Left ventricle myocardium inferior (tissue), 1 donor: ENCODE results near the gene MYO10. TPM values are rescaled to one million over a fixed set of nuclear protein-coding genes. Genes with fewer than 3 reads are reported as not detected.

ENCODE experiments used
- DNase-seq: peaks from one replicate; pipeline ENCODE4 v3.0.0-alpha.2; 2020
- H3K27ac ChIP-seq: fragments of 200-600 bp; replicated peaks from 2 replicates; pipeline ENCODE4 v1.8.0; 2021
- H3K27me3 ChIP-seq: fragments of 200-600 bp; 2 replicates; pipeline ENCODE4 v1.8.0; 2021; ENCODE audit warnings: low read depth
- H3K36me3 ChIP-seq: fragments of 200-600 bp; 2 replicates; pipeline ENCODE4 v1.8.0; 2021
- H3K4me1 ChIP-seq: fragments of 200-600 bp; 2 replicates; pipeline ENCODE4 v1.8.0; 2021
- H3K4me3 ChIP-seq: fragments of 200-600 bp; 2 replicates; pipeline ENCODE4 v1.8.0; 2021; ENCODE audit warnings: mild to moderate bottlenecking, moderate library complexity
- H3K9me3 ChIP-seq: fragments of 200-600 bp; replicated peaks from 2 replicates; pipeline ENCODE4 v1.8.0; 2021
- CTCF ChIP-seq: fragments of 200-600 bp; IDR thresholded peaks from 2 replicates; pipeline ENCODE4 v1.8.0; 2021; ENCODE audit warnings: antibody characterized with exemption, mild to moderate bottlenecking, borderline replicate concordance
- intact Hi-C: fragments of 100-400 bp; cut with micrococcal nuclease; formaldehyde crosslinking; loops from one replicate; pipeline ENCODE4 v1.11.0; 2022
- total RNA-seq: library from RNA; stranded (reverse); fragmentation: NEBNext Ultra II Directional; extraction: Animal tissue kit (Norgen Biotek cat#: 25700); gene quantifications from one replicate; pipeline ENCODE4 v1.2.1, GENCODE V29; 2021
- donor health status: DM: no; HTN: yes; CAD: no; lungs with severe emphysema.

The MYO10 gene
- total RNA-seq, 1 donor from 2014 or later = 5.0 TPM

GRCh38 chr5:16857635-16858034 lies 78.5 kb downstream of the MYO10 start:
- H3K9me3 ChIP-seq = peaks cover 14% of the 10 kb centered on the region
- DNase-seq = no peak
- no peak for TF ChIP-seq CTCF
- H3K4me1 ChIP-seq = peaks cover 24% of the 10 kb centered on the region
- no peak overlapping the region for H3K4me3 ChIP-seq
- H3K27me3 ChIP-seq = no peaks in the 10 kb centered on the region
- no peaks in the 10 kb centered on the region for H3K36me3 ChIP-seq
- intact Hi-C loops = no loop called here
- H3K27ac ChIP-seq = no peak overlapping the region

GRCh38 chr5:16856531-16856930 lies 79.6 kb downstream of the MYO10 start:
- peaks cover 14% of the 10 kb centered on the region for H3K9me3 ChIP-seq
- H3K27ac ChIP-seq = no peak overlapping the region
- no peak overlapping the region for H3K4me3 ChIP-seq
- TF ChIP-seq CTCF = no peak
- no peaks in the 10 kb centered on the region for H3K27me3 ChIP-seq
- intact Hi-C loops = no loop called here
- peaks cover 24% of the 10 kb centered on the region for H3K4me1 ChIP-seq
- no peak for DNase-seq
- H3K36me3 ChIP-seq = no peaks in the 10 kb centered on the region

GRCh38 chr5:16855898-16856297 lies 80.2 kb downstream of the MYO10 start:
- Histone ChIP-seq H3K36me3 (no peaks in the 10 kb centered on the region), H3K4me1 (peaks cover 24% of the 10 kb centered on the region), H3K4me3 (no peak overlapping the region), H3K9me3 (peaks cover 14% of the 10 kb centered on the region), H3K27ac (no peak overlapping the region), H3K27me3 (no peaks in the 10 kb centered on the region)
- intact Hi-C loops = no loop called here
- no peak for TF ChIP-seq CTCF
- DNase-seq = no peak

- H3K4me3 ChIP-seq = no peak overlapping the region
- intact Hi-C loops = no loop called here
- H3K4me1 ChIP-seq = peaks cover 24% of the 10 kb centered on the region
- H3K36me3 ChIP-seq = no peaks in the 10 kb centered on the region
- TF ChIP-seq CTCF = no peak
- no peaks in the 10 kb centered on the region for H3K27me3 ChIP-seq
- H3K9me3 ChIP-seq = peaks cover 14% of the 10 kb centered on the region
- H3K27ac ChIP-seq = peak overlapping the region; percentile 50
- DNase-seq = no peak
These were observed 80.6 kb downstream of the MYO10 start for GRCh38 chr5:16855485-16855884.

- H3K9me3 ChIP-seq = peaks cover 8% of the 10 kb centered on the region
- TF ChIP-seq CTCF = no peak
- no peaks in the 10 kb centered on the region for H3K36me3 ChIP-seq
- peaks cover 24% of the 10 kb centered on the region for H3K4me1 ChIP-seq
- H3K27ac ChIP-seq = no peak overlapping the region
- no peak for DNase-seq
- intact Hi-C loops = no loop called here
- H3K27me3 ChIP-seq = no peaks in the 10 kb centered on the region
- H3K4me3 ChIP-seq = no peak overlapping the region
These were observed 81.7 kb downstream of the MYO10 start for GRCh38 chr5:16854351-16854750.

- intact Hi-C loops = no loop called here
- no peaks in the 10 kb centered on the region for H3K27me3 ChIP-seq
- no peak for DNase-seq
- no peaks in the 10 kb centered on the region for H3K36me3 ChIP-seq
- no peak overlapping the region for H3K27ac ChIP-seq
- H3K4me3 ChIP-seq = no peak overlapping the region
- no peaks in the 10 kb centered on the region for H3K9me3 ChIP-seq
- H3K4me1 ChIP-seq = peaks cover 24% of the 10 kb centered on the region
- no peak for TF ChIP-seq CTCF
These were observed 82.6 kb downstream of the MYO10 start for GRCh38 chr5:16853518-16853917.
